Loucy (cell line): ENCODE data around the gene FGGY.

Experiments
- H2AFZ ChIP-seq: fragments of 200-600 bp; sonication (generic); 2 replicates; pipeline ENCODE4 v1.6.0; 2016; ENCODE audit warnings: antibody characterized with exemption, mild to moderate bottlenecking, low read length, moderate library complexity
- H3F3A ChIP-seq: fragments of 200-600 bp; 2 replicates; pipeline ENCODE4 v1.6.0; 2016; ENCODE audit warnings: antibody characterized with exemption, low read depth, mild to moderate bottlenecking
- H3K27me3 ChIP-seq: fragments of 200-600 bp; sonication (generic); 2 replicates; pipeline ENCODE4 v1.6.1; 2014; ENCODE audit warnings: low read length, mild to moderate bottlenecking; ENCODE audit not compliant: insufficient read depth, poor library complexity, severe bottlenecking
- H3K36me3 ChIP-seq: fragments of 200-600 bp; sonication (generic); 2 replicates; pipeline ENCODE4 v1.6.1; 2016; ENCODE audit warnings: low read length; ENCODE audit not compliant: insufficient read depth
- H3K4me1 ChIP-seq: fragments of 200-600 bp; sonication (generic); 2 replicates; pipeline ENCODE4 v1.5.1; 2014; ENCODE audit warnings: low read length, mild to moderate bottlenecking; ENCODE audit not compliant: insufficient read depth, poor library complexity, severe bottlenecking
- H3K4me2 ChIP-seq: fragments of 200-600 bp; sonication (generic); 2 replicates; pipeline ENCODE4 v1.6.0; 2014; ENCODE audit warnings: antibody characterized with exemption, low read length, low read depth, mild to moderate bottlenecking; ENCODE audit not compliant: poor library complexity, severe bottlenecking
- H3K4me3 ChIP-seq: fragments of 200-600 bp; sonication (generic); 2 replicates; pipeline ENCODE4 v1.5.1; 2014; ENCODE audit warnings: low read length, mild to moderate bottlenecking, mixed read lengths; ENCODE audit not compliant: poor library complexity, severe bottlenecking
- H3K79me2 ChIP-seq: fragments of 200-600 bp; sonication (generic); 2 replicates; pipeline ENCODE4 v1.6.1; 2014; ENCODE audit warnings: low read length; ENCODE audit not compliant: insufficient read depth
- H3K9ac ChIP-seq: fragments of 200-600 bp; sonication (generic); 2 replicates; pipeline ENCODE4 v1.6.0; 2014; ENCODE audit warnings: mild to moderate bottlenecking, low read depth, low read length, moderate library complexity; ENCODE audit not compliant: poor library complexity, severe bottlenecking
- H3K9me2 ChIP-seq: fragments of 200-600 bp; sonication (generic); replicated peaks from 2 replicates; pipeline ENCODE4 v1.6.1; 2016; ENCODE audit warnings: low read depth, low read length, mixed read lengths
- H3K9me3 ChIP-seq: fragments of 200-600 bp; sonication (generic); 2 replicates; pipeline ENCODE4 v1.6.1; 2014; ENCODE audit warnings: mild to moderate bottlenecking, antibody characterized with exemption, low read length, low read depth; ENCODE audit not compliant: insufficient read depth
- H4K20me1 ChIP-seq: fragments of 200-600 bp; sonication (generic); 2 replicates; pipeline ENCODE4 v1.6.0; 2014; ENCODE audit warnings: antibody characterized with exemption, low read length, mild to moderate bottlenecking; ENCODE audit not compliant: insufficient read depth, poor library complexity, severe bottlenecking
- EZH2phosphoT487 ChIP-seq: fragments of 200-600 bp; IDR thresholded peaks from 2 replicates; pipeline ENCODE4 v1.6.1; 2018; ENCODE audit warnings: antibody characterized with exemption, mild to moderate bottlenecking, moderate library complexity, borderline replicate concordance
- TF ChIP-seq, protein P1 (sequence below): fragments of 200-600 bp; sonication (generic); conservative IDR thresholded peaks from 2 replicates; pipeline ENCODE4 v1.5.1; 2014; ENCODE audit warnings: mild to moderate bottlenecking, antibody characterized with exemption, low read length

FGGY gene

DNA sequence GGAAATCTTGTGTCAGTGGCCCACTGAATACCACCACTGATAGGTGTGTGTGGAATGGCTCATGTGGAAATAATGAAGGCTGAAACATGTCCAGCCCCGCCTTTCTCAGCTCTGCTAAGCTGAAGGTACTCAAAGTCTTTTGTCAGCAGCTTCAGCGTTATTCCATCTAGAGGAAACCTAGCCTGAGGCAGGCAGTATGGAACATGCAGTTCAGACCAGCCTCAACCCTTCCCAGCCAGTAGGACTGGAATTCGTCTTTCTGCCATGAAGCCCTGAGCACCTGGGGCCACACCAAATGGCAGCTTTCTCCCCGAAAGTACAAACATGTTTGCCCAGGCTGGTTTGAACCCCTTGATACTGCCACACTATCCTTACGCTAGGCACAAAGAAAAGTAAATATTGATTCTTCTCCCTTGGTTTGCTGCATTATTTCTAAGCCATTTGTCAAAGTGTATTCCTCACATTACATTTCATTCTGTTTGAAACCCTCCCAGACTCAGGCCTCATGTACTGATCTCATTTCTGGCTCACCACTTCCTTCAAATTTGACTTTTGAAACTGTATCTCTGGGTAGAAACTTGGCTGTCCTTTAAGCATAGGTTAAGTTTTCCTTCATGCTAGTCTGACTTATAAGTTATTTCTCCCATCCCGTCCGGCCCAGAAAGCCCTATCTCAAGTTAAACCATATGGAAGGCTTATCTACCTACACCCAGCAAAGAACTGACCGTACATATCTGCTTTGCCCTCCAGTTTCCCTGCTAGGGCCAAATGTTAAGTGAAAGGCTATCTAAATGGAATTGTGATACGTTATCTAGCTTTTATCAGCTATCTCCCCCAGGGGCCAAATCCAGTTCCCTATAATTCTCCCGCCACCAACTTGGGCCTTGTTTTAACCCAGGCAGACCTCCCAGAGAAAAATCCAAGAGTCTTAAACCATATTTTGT lies 472.2 kb downstream of the FGGY start:
- H3K4me2 ChIP-seq: no peak overlapping the region
- H3K9me2 ChIP-seq: no peaks in the 10 kb centered on the region
- no peak overlapping the region for H2AFZ ChIP-seq
- no peak overlapping the region for H3K9ac ChIP-seq
- no peak overlapping the region for H3K4me3 ChIP-seq
- H3F3A ChIP-seq: no peaks in the 10 kb centered on the region
- H3K79me2 ChIP-seq: no peaks in the 10 kb centered on the region
- no peaks in the 10 kb centered on the region for H3K27me3 ChIP-seq
- H3K4me1 ChIP-seq: peaks cover 20% of the 10 kb centered on the region
- H3K36me3 ChIP-seq: no peaks in the 10 kb centered on the region
- no peaks in the 10 kb centered on the region for H4K20me1 ChIP-seq
- TF ChIP-seq EZH2phosphoT487: no peak
- TF ChIP-seq, protein P1, sequence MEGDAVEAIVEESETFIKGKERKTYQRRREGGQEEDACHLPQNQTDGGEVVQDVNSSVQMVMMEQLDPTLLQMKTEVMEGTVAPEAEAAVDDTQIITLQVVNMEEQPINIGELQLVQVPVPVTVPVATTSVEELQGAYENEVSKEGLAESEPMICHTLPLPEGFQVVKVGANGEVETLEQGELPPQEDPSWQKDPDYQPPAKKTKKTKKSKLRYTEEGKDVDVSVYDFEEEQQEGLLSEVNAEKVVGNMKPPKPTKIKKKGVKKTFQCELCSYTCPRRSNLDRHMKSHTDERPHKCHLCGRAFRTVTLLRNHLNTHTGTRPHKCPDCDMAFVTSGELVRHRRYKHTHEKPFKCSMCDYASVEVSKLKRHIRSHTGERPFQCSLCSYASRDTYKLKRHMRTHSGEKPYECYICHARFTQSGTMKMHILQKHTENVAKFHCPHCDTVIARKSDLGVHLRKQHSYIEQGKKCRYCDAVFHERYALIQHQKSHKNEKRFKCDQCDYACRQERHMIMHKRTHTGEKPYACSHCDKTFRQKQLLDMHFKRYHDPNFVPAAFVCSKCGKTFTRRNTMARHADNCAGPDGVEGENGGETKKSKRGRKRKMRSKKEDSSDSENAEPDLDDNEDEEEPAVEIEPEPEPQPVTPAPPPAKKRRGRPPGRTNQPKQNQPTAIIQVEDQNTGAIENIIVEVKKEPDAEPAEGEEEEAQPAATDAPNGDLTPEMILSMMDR: no peak
- no peaks in the 10 kb centered on the region for H3K9me3 ChIP-seq

DNA sequence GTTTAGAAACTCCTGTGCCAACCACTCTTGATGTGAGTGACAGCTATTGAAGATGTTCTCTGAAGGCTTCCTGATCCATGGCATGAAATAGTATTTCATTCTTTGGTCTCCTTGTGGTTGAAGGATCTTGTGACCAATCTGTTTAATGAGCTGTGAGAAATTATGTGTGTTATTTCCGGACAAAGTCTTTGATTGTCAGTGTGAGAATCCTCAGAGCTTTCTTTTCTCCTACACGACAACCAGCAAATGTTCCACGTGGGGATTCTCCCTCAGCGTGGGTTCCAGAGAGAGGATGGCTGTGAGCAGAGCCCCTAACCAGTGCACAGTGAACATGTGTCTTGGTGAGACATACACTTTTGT lies 472.8 kb downstream of the FGGY start:
- no peak overlapping the region for H2AFZ ChIP-seq
- no peak overlapping the region for H3K4me2 ChIP-seq
- no peak for TF ChIP-seq EZH2phosphoT487
- TF ChIP-seq, protein P1: no peak
- no peaks in the 10 kb centered on the region for H3K9me2 ChIP-seq
- H3K4me1 ChIP-seq: peaks cover 20% of the 10 kb centered on the region
- no peaks in the 10 kb centered on the region for H4K20me1 ChIP-seq
- H3F3A ChIP-seq: no peaks in the 10 kb centered on the region
- no peak overlapping the region for H3K9ac ChIP-seq
- H3K36me3 ChIP-seq: no peaks in the 10 kb centered on the region
- H3K27me3 ChIP-seq: no peaks in the 10 kb centered on the region
- H3K9me3 ChIP-seq: no peaks in the 10 kb centered on the region
- H3K4me3 ChIP-seq: no peak overlapping the region
- no peaks in the 10 kb centered on the region for H3K79me2 ChIP-seq

DNA sequence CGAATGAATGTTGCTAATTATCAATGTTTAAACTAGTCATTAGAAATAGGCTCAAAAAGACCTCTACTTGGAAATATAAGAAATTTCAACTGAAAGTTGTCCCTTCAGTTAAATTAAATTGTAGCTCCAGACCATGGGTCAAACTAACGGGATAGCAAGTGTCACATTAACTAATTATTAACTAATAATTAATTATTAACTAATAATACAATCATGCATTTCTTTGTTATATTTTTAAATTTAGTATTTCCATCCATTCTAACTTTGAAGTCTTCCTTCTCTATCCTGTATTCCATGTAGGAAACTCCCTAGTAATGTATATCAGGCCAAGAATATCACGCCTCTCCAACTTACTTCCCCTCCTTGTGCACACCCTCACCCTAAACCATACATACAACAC lies 474.5 kb downstream of the FGGY start:
- Histone ChIP-seq H3K4me3 (no peak overlapping the region), H2AFZ (no peak overlapping the region), H3K9me3 (no peaks in the 10 kb centered on the region), H3K9me2 (no peaks in the 10 kb centered on the region), H3K27me3 (no peaks in the 10 kb centered on the region), H3K79me2 (no peaks in the 10 kb centered on the region), H3K36me3 (no peaks in the 10 kb centered on the region), H3K4me1 (peaks cover 20% of the 10 kb centered on the region), H4K20me1 (no peaks in the 10 kb centered on the region), H3K4me2 (no peak overlapping the region), H3K9ac (no peak overlapping the region), H3F3A (no peaks in the 10 kb centered on the region)
- TF ChIP-seq, protein P1: no peak
- no peak for TF ChIP-seq EZH2phosphoT487
